ENCODE measurements around the gene DGKB.

DNA sequence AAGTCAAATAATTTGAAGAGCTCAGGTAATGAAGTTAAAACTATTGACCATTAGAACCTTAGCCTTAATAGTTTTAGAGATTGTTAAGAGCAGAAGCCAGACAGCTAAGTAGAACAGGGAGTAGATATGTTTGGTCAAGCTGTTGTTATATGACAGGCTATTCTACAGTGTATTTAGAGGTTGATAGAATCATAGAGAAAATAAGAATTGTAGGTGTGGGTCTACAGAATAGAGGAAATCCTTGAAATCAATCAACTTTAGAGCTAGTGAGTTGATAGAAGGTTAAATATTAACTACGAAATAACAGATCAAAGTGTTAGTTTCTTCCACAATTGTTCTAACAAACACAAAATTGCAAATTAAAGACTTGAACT is 80.1 kb downstream of the DGKB start:
- TF ChIP-seq, protein P1, sequence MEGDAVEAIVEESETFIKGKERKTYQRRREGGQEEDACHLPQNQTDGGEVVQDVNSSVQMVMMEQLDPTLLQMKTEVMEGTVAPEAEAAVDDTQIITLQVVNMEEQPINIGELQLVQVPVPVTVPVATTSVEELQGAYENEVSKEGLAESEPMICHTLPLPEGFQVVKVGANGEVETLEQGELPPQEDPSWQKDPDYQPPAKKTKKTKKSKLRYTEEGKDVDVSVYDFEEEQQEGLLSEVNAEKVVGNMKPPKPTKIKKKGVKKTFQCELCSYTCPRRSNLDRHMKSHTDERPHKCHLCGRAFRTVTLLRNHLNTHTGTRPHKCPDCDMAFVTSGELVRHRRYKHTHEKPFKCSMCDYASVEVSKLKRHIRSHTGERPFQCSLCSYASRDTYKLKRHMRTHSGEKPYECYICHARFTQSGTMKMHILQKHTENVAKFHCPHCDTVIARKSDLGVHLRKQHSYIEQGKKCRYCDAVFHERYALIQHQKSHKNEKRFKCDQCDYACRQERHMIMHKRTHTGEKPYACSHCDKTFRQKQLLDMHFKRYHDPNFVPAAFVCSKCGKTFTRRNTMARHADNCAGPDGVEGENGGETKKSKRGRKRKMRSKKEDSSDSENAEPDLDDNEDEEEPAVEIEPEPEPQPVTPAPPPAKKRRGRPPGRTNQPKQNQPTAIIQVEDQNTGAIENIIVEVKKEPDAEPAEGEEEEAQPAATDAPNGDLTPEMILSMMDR (IDR thresholded peaks at IDR 0.05), result no peak
- TF ChIP-seq POLR2A (IDR thresholded peaks at IDR 0.05), result no peak
